GM12878 (cell line): ENCODE data around the gene BTG4. TPM values are rescaled to one million over a fixed set of nuclear protein-coding genes. Genes with fewer than 3 reads are reported as not detected.

Experiments
- ATAC-seq: fragments of 200-7000 bp; cut with Tn5 transposase; 3 replicates; pipeline ENCODE4 v1.9.1; 2020; ENCODE audit warnings: mild to moderate bottlenecking, moderate library complexity
- BruUV-seq: library from RNA; stranded (reverse); fragments of 400-500 nt; replicated peaks from 2 replicates; lab custom pipeline; 2021; lab: Mats Ljungman, UMichigan
- CTCF ChIA-PET: fragments of 300-600 bp; sonication (Branson Sonifier 250); formaldehyde crosslinking; extraction: SDS; loops from one replicate; lab custom pipeline; 2021; ENCODE audit warnings: inconsistent platforms; lab: Yijun Ruan, JAX
- POLR2A ChIA-PET: fragments of 350-600 bp; formaldehyde crosslinking; extraction: SDS; loops from one replicate; lab custom pipeline; 2021; ENCODE audit warnings: inconsistent platforms; lab: Charles Lee
- RAD21 ChIA-PET: fragments of 300-600 bp; sonication (Branson Sonifier 250); formaldehyde crosslinking; loops from one replicate; lab custom pipeline; 2023; ENCODE audit warnings: antibody characterized with exemption; ENCODE audit not compliant: unreplicated experiment; lab: Charles Lee
- SMC1A ChIA-PET: fragments of 300-600 bp; sonication (Branson Sonifier 250); formaldehyde crosslinking; loops from one replicate; lab custom pipeline; 2023; ENCODE audit not compliant: unreplicated experiment, uncharacterized antibody; lab: Charles Lee
- DNase-seq: peaks from one replicate; pipeline ENCODE4 v3.0.0-alpha.2; 2011; ENCODE audit warnings: low read depth, low spot score
- FAIRE-seq: peaks from 3 replicates; lab custom pipeline; 2011; peaks lifted over from hg19 to GRCh38; lab: Jason Lieb, UNC
- H2AFZ ChIP-seq: 2 replicates; pipeline ENCODE4 v1.6.0; 2011; ENCODE audit warnings: low read depth, low read length, control low read depth; ENCODE audit not compliant: control insufficient read depth
- H3K27ac ChIP-seq: 2 replicates; pipeline ENCODE4 v1.5.1; 2011; ENCODE audit warnings: control low read depth; ENCODE audit not compliant: control insufficient read depth, insufficient read depth
- H3K27me3 ChIP-seq, 2 experiments: replicated peaks in 1 of 2; 2 replicates each; pipeline versions ENCODE4 v1.6.0 to v1.6.1; 2011; ENCODE audit warnings: low read length in 1 of 2; ENCODE audit not compliant: control insufficient read depth in 2 of 2, insufficient read depth in 2 of 2
- H3K36me3 ChIP-seq, 2 experiments: 2 replicates each; pipeline ENCODE4 v1.5.1; 2011; ENCODE audit warnings: low read length in 1 of 2; ENCODE audit not compliant: control insufficient read depth in 2 of 2, insufficient read depth in 2 of 2
- H3K4me1 ChIP-seq: 2 replicates; pipeline ENCODE4 v1.6.1; 2011; ENCODE audit warnings: mild to moderate bottlenecking, low read length, moderate library complexity, mixed read lengths; ENCODE audit not compliant: control insufficient read depth, insufficient read depth
- H3K4me2 ChIP-seq: 2 replicates; pipeline ENCODE4 v1.6.0; 2011; ENCODE audit warnings: control low read depth; ENCODE audit not compliant: control insufficient read depth, insufficient read depth
- H3K4me3 ChIP-seq: fragments of 200-600 bp; sonication (generic); 2 replicates; pipeline ENCODE4 v1.5.1; 2016
- H3K79me2 ChIP-seq: 2 replicates; pipeline ENCODE4 v1.6.0; 2011; ENCODE audit warnings: low read length; ENCODE audit not compliant: control insufficient read depth, insufficient read depth
- H3K9ac ChIP-seq: 2 replicates; pipeline ENCODE4 v1.8.0; 2011; ENCODE audit warnings: low read length, control low read depth, mixed read lengths; ENCODE audit not compliant: control insufficient read depth, insufficient read depth
- H3K9me3 ChIP-seq: replicated peaks from 3 replicates; pipeline ENCODE4 v1.5.1; 2011; ENCODE audit warnings: mild to moderate bottlenecking, low read length; ENCODE audit not compliant: control insufficient read depth, insufficient read depth
- H4K20me1 ChIP-seq: 2 replicates; pipeline ENCODE4 v1.6.0; 2011; ENCODE audit not compliant: control insufficient read depth, insufficient read depth
- CBFB ChIP-seq: IDR thresholded peaks from 2 replicates; pipeline ENCODE4 v1.6.1; 2016; ENCODE audit warnings: antibody characterized with exemption, low read depth
- E2F4 ChIP-seq: IDR thresholded peaks from 2 replicates; pipeline ENCODE4 v1.6.1; 2012; ENCODE audit warnings: low read depth, low read length, improper control_type of control experiment
- GATAD2B ChIP-seq: fragments of 450-650 bp; conservative IDR thresholded peaks from 2 replicates; pipeline ENCODE4 v1.6.1; 2017; ENCODE audit warnings: low read depth, mild to moderate bottlenecking, moderate library complexity
- LARP7 ChIP-seq: fragments of 450-650 bp; IDR thresholded peaks from 2 replicates; pipeline ENCODE4 v1.6.1; 2017; ENCODE audit warnings: mild to moderate bottlenecking
- MEF2B ChIP-seq: fragments of 450-650 bp; IDR thresholded peaks from 2 replicates; pipeline ENCODE4 v1.6.1; 2018; ENCODE audit warnings: mild to moderate bottlenecking, moderate library complexity; ENCODE audit not compliant: partially characterized antibody, poor library complexity, severe bottlenecking
- NR2F1 ChIP-seq: fragments of 450-650 bp; conservative IDR thresholded peaks from 2 replicates; pipeline ENCODE4 v1.6.1; 2017; ENCODE audit warnings: mild to moderate bottlenecking
- REST ChIP-seq: IDR thresholded peaks from 2 replicates; pipeline ENCODE4 v1.6.1; 2012; ENCODE audit warnings: mild to moderate bottlenecking, low read depth, low read length
- SIX5 ChIP-seq: IDR thresholded peaks from 2 replicates; pipeline ENCODE4 v1.6.1; 2011; ENCODE audit warnings: mild to moderate bottlenecking, low read depth, low read length, moderate library complexity; ENCODE audit not compliant: severe bottlenecking
- YBX1 ChIP-seq: fragments of 450-650 bp; IDR thresholded peaks from 2 replicates; pipeline ENCODE4 v1.6.1; 2016; ENCODE audit warnings: antibody characterized with exemption
- WGBS: methylation state at CpG from one replicate; pipeline ENCODE4 v1.1.6; 2016; ENCODE audit warnings: low lambda C conversion rate; ENCODE audit not compliant: insufficient replicate concordance, insufficient coverage; ENCODE audit errors: missing lambda C conversion rate; 5-methylcytosine and 5-hydroxymethylcytosine counted together
- in situ Hi-C: fragments of 300-500 bp; cut with MboI; formaldehyde crosslinking; loops from 9 replicates; pipeline ENCODE4 v1.14.3; 2018; ENCODE audit warnings: mixed read lengths
- intact Hi-C: fragments of 100-400 bp; cut with micrococcal nuclease; formaldehyde crosslinking; loops from one replicate; pipeline ENCODE4 v1.14.2; 2022; ENCODE audit not compliant: unreplicated experiment
- polyA plus RNA-seq, 11 experiments: library from polyadenylated mRNA; depleted of rRNA in 4 of 11; unstranded in 6 of 11; stranded (reverse) in 5 of 11; fragments of >200 nt; fragmentation: Nextera tagmentation in 4 of 11; fragmentation: Illumina TruSeq in 1 of 11; extraction: Ambion mirVana in 4 of 11; extraction: Trizol in 1 of 11; gene quantifications; 1 replicate in 1 of 11; 2 replicates in 10 of 11; pipeline versions ENCODE4 v1.2.1 to v1.2.3, GENCODE V29; 2011 to 2016; ENCODE audit warnings: inconsistent platforms in 2 of 11, missing spikeins in 2 of 11, low read depth in 1 of 11
- total RNA-seq, 4 experiments: library from RNA; depleted of rRNA in 3 of 4; stranded (reverse); fragments of >200 nt in 3 of 4; fragmentation: Illumina TruSeq in 1 of 4; extraction: Trizol in 1 of 4; gene quantifications; 2 replicates each; pipeline versions ENCODE4 v1.2.1 to v1.2.3, GENCODE V29; 2013 to 2021

The BTG4 gene
- total and polyA plus RNA-seq, 10 of the 15 experiments (the other 5 are each of a cell fraction or from before 2014, with no cell fraction given), result 0.14 TPM; not detected in 9

GRCh38 chr11:111462329-111462728 is 49.9 kb downstream of the BTG4 start:
- BruUV-seq, result no TSS peak
- ChIA-PET CTCF (interaction anchor here (0.5 kb wide), 1 partner anchor 172 kb away, joined by 4 read pairs; no protein-coding TSS in a partner anchor), POLR2A (no interaction called here), RAD21 (no interaction called here), SMC1A (interaction anchor here (0.7 kb wide), 1 partner anchor 96 kb away, joined by 3 read pairs; no protein-coding TSS in a partner anchor)
- no peak overlapping the region for H3K4me3 ChIP-seq
- no peak for ATAC-seq
- H3K27me3 ChIP-seq, result no peaks in the 10 kb centered on the region; a peak in 3 of 4 replicates
- H3K9ac ChIP-seq, result no peak overlapping the region
- no peaks in the 10 kb centered on the region for H3K4me1 ChIP-seq
- no peak overlapping the region for H2AFZ ChIP-seq
- H4K20me1 ChIP-seq, result no peaks in the 10 kb centered on the region
- no peak overlapping the region for H3K4me2 ChIP-seq
- no peak for DNase-seq
- H3K27ac ChIP-seq, result no peak overlapping the region
- TF ChIP-seq MEF2B (peak; percentile 67), LARP7 (no peak)
- in situ Hi-C loops (no loop called here), intact Hi-C loops (no loop called here)
- no peak for FAIRE-seq
- H3K79me2 ChIP-seq, result no peaks in the 10 kb centered on the region
- H3K9me3 ChIP-seq, result no peaks in the 10 kb centered on the region; the same call in 2 of the 3 replicates
- no peaks in the 10 kb centered on the region for H3K36me3 ChIP-seq
- 6% methylated on average over 5 of the region's 5 CpGs for WGBS

- DNase-seq (no peak), ATAC-seq (no peak), FAIRE-seq (no peak)
- BruUV-seq, result no TSS peak
- Histone ChIP-seq H3K4me3 (no peak overlapping the region), H3K27ac (no peak overlapping the region), H3K4me2 (no peak overlapping the region), H2AFZ (no peak overlapping the region), H3K4me1 (no peaks in the 10 kb centered on the region), H3K27me3 (peaks cover 1 to 3% of the 10 kb centered on the region in 2 experiments; a peak in 3 of 4 replicates), H3K79me2 (no peaks in the 10 kb centered on the region), H3K9me3 (no peaks in the 10 kb centered on the region; the same call in 2 of the 3 replicates), H3K36me3 (no peaks in the 10 kb centered on the region), H4K20me1 (no peaks in the 10 kb centered on the region), H3K9ac (no peak overlapping the region)
- WGBS, result 49% methylated on average over 11 of the region's 11 CpGs
- ChIA-PET POLR2A (no interaction called here), SMC1A (interaction anchor here (1.3 kb wide), 1 partner anchor 8 kb away, joined by 3 read pairs; no protein-coding TSS in a partner anchor), RAD21 (no interaction called here), CTCF (interaction anchor here (0.6 kb wide), 1 partner anchor 61 kb away, joined by 3 read pairs; no protein-coding TSS in a partner anchor)
- intact Hi-C loops (no loop called here), in situ Hi-C loops (no loop called here)
- no peak for TF ChIP-seq GATAD2B
- TF ChIP-seq CBFB, result no peak
- TF ChIP-seq SIX5, result no peak
- no peak for TF ChIP-seq E2F4
- TF ChIP-seq REST, result no peak
- TF ChIP-seq NR2F1, result peak; percentile 40
- no peak for TF ChIP-seq YBX1
Observed at GRCh38 chr11:111461460-111462235, 50.5 kb downstream of the BTG4 start.
